K562 (cell line): ENCODE results near the gene UBAC2. TPM values are rescaled to one million over a fixed set of nuclear protein-coding genes. Genes with fewer than 3 reads are reported as not detected.

Experiments
- ATAC-seq: fragments of 200-7000 bp; cut with Tn5 transposase; 3 replicates; pipeline ENCODE4 v1.9.1; 2020; ENCODE audit warnings: moderate library complexity
- BruUV-seq: library from RNA; stranded (reverse); fragments of 400-500 nt; replicated peaks from 2 replicates; lab custom pipeline; 2021; lab: Mats Ljungman, UMichigan
- CTCF ChIA-PET: fragments of 300-600 bp; formaldehyde crosslinking; extraction: SDS; loops from one replicate; lab custom pipeline; 2021; ENCODE audit warnings: low intra/inter-chr PET ratio; lab: Yijun Ruan, JAX
- POLR2A ChIA-PET: fragments of 300-600, 350-650 bp; sonication (Branson Sonifier 250); formaldehyde crosslinking; extraction: SDS; loops from one replicate; lab custom pipeline; 2021; ENCODE audit warnings: antibody characterized with exemption, inconsistent platforms; lab: Yijun Ruan, JAX
- DNase-seq, 4 experiments: peaks; one replicate each; pipeline versions ENCODE4 v3.0.0 to v3.0.0-alpha.2; 2011 to 2018; ENCODE audit warnings: low spot score in 3 of 4, mixed read lengths in 3 of 4; ENCODE audit errors: extremely low read depth in 1 of 4
- FAIRE-seq: peaks from 2 replicates; lab custom pipeline; 2011; peaks lifted over from hg19 to GRCh38; lab: Jason Lieb, UNC
- H2AFZ ChIP-seq: 2 replicates; pipeline ENCODE4 v1.6.0; 2011; ENCODE audit warnings: low read depth, low read length, control low read depth, inconsistent platforms
- H3K27ac ChIP-seq: fragments of 200-600 bp; 3 replicates; pipeline ENCODE4 v1.8.0; 2011; ENCODE audit warnings: low read depth, mild to moderate bottlenecking, control low read depth, inconsistent platforms, low read length, moderate library complexity, mixed read lengths; ENCODE audit errors: extremely low read depth
- H3K27me3 ChIP-seq, 2 experiments: fragments of 300-600 bp in 1 of 2; 2 replicates in 1 of 2; 3 replicates in 1 of 2; pipeline versions ENCODE4 v1.6.0 to v1.8.0; 2011; ENCODE audit warnings: inconsistent platforms in 2 of 2, low read length in 2 of 2, mild to moderate bottlenecking in 1 of 2, mixed read lengths in 1 of 2, moderate library complexity in 1 of 2; ENCODE audit not compliant: control insufficient read depth in 2 of 2, insufficient read depth in 2 of 2
- H3K36me3 ChIP-seq: fragments of 300-600 bp; 3 replicates; pipeline ENCODE4 v1.8.0; 2011; ENCODE audit warnings: mild to moderate bottlenecking, low read length, inconsistent platforms; ENCODE audit not compliant: control insufficient read depth, insufficient read depth
- H3K4me1 ChIP-seq, 2 experiments: fragments of 200-600 bp in 1 of 2; replicated peaks in 1 of 2; 2 replicates in 1 of 2; 3 replicates in 1 of 2; pipeline versions ENCODE4 v1.5.1 to v1.8.0; 2011; ENCODE audit warnings: inconsistent platforms in 2 of 2, low read length in 2 of 2, mild to moderate bottlenecking in 1 of 2, mixed read lengths in 1 of 2, moderate library complexity in 1 of 2; ENCODE audit not compliant: control insufficient read depth in 2 of 2, insufficient read depth in 2 of 2
- H3K4me2 ChIP-seq: 2 replicates; pipeline ENCODE4 v1.6.1; 2011; ENCODE audit warnings: low read length, control low read depth, inconsistent platforms, mixed read lengths; ENCODE audit not compliant: insufficient read depth
- H3K4me3 ChIP-seq: fragments of 200-600 bp; sonication (generic), shearing (Covaris generic); 2 replicates; pipeline ENCODE4 v1.5.1; 2016; ENCODE audit warnings: control low read depth, inconsistent platforms
- H3K79me2 ChIP-seq: fragments of 200-600 bp; 3 replicates; pipeline ENCODE4 v1.8.0; 2011; ENCODE audit warnings: low read length, inconsistent platforms; ENCODE audit not compliant: control insufficient read depth, insufficient read depth
- H3K9ac ChIP-seq, 2 experiments: 2 replicates each; pipeline versions ENCODE4 v1.6.0 to v1.6.1; 2011; ENCODE audit warnings: low read depth in 2 of 2, low read length in 2 of 2, control low read depth in 1 of 2, inconsistent platforms in 1 of 2, mild to moderate bottlenecking in 1 of 2, mixed read lengths in 1 of 2; ENCODE audit not compliant: insufficient read depth in 1 of 2
- H3K9me1 ChIP-seq: one replicate; pipeline ENCODE4 v1.6.0; 2011; ENCODE audit warnings: inconsistent platforms, mild to moderate bottlenecking, low read length, moderate library complexity; ENCODE audit not compliant: control insufficient read depth, insufficient read depth
- H3K9me3 ChIP-seq: replicated peaks from 2 replicates; pipeline ENCODE4 v1.5.1; 2011; ENCODE audit warnings: low read depth, low read length, inconsistent platforms; ENCODE audit not compliant: control insufficient read depth, insufficient read depth
- H4K20me1 ChIP-seq: replicated peaks from 2 replicates; pipeline ENCODE4 v1.6.1; 2011; ENCODE audit warnings: low read length, inconsistent platforms, mixed read lengths; ENCODE audit not compliant: control insufficient read depth, insufficient read depth
- BRCA1 ChIP-seq, 2 experiments: fragments of 450-650 bp in 1 of 2; sonication (generic) in 1 of 2; formaldehyde crosslinking in 1 of 2; IDR thresholded peaks; 2 replicates each; pipeline versions ENCODE4 v1.5.0 to v1.6.1; 2017 to 2020; ENCODE audit warnings: mild to moderate bottlenecking in 1 of 2, missing genetic modification reagents in 1 of 2
- CTCF ChIP-seq, 3 experiments: IDR thresholded peaks in 2 of 3; conservative IDR thresholded peaks in 1 of 3; 2 replicates each; pipeline ENCODE4 v1.5.1; 2011 to 2012; ENCODE audit warnings: low read length in 3 of 3, mild to moderate bottlenecking in 3 of 3, control low read depth in 2 of 3, improper control_type of control experiment in 1 of 3, inconsistent platforms in 1 of 3, low read depth in 1 of 3, mixed read lengths in 1 of 3, moderate library complexity in 1 of 3; ENCODE audit not compliant: insufficient read depth in 2 of 3
- GABPB1 ChIP-seq: sonication (generic); formaldehyde crosslinking; IDR thresholded peaks from 2 replicates; pipeline ENCODE4 v1.8.0; 2022; ENCODE audit warnings: mild to moderate bottlenecking, missing genetic modification reagents
- GTF2A2 ChIP-seq: IDR thresholded peaks from 2 replicates; pipeline ENCODE4 v1.6.1; 2016; ENCODE audit warnings: mild to moderate bottlenecking, missing genetic modification characterization, missing compliant biosample characterization
- HNRNPUL1 ChIP-seq: fragments of 200-400 bp; formaldehyde crosslinking; IDR thresholded peaks from 2 replicates; pipeline ENCODE4 v1.6.1; 2017; ENCODE audit warnings: low read length
- HOXB6 ChIP-seq: fragments of 250-450 bp; sonication (Bioruptor Pico); IDR thresholded peaks from 2 replicates; pipeline ENCODE4 v1.5.1; 2022; ENCODE audit warnings: mild to moderate bottlenecking, borderline replicate concordance
- JUND ChIP-seq, 2 experiments: IDR thresholded peaks; 2 replicates in 1 of 2; 3 replicates in 1 of 2; pipeline ENCODE4 v1.6.1; 2011; ENCODE audit warnings: borderline replicate concordance in 2 of 2, low read depth in 2 of 2, low read length in 2 of 2, improper control_type of control experiment in 1 of 2, missing biosample characterization in 1 of 2, missing genetic modification characterization in 1 of 2, missing genetic modification reagents in 1 of 2
- MCM5 ChIP-seq: fragments of 450-650 bp; IDR thresholded peaks from 2 replicates; pipeline ENCODE4 v1.6.1; 2016; ENCODE audit warnings: low read depth
- NONO ChIP-seq, 2 experiments: fragments of 200-400 bp in 1 of 2; fragments of 450-650 bp in 1 of 2; formaldehyde crosslinking in 1 of 2; IDR thresholded peaks; 2 replicates each; pipeline ENCODE4 v1.6.1; 2017; ENCODE audit warnings: low read depth in 2 of 2, mild to moderate bottlenecking in 2 of 2, moderate library complexity in 2 of 2, low read length in 1 of 2
- PHF8 ChIP-seq: fragments of 200-600 bp; sonication (generic); IDR thresholded peaks from 2 replicates; pipeline ENCODE4 v1.6.1; 2012; ENCODE audit warnings: mixed run types, mild to moderate bottlenecking, inconsistent platforms, low read length, moderate library complexity, borderline replicate concordance
- SMAD2 ChIP-seq: fragments of 150-350 bp; IDR thresholded peaks from 2 replicates; pipeline ENCODE4 v1.6.1; 2014; ENCODE audit warnings: low read depth, mild to moderate bottlenecking, low read length
- TFE3 ChIP-seq: fragments of 450-650 bp; formaldehyde crosslinking; IDR thresholded peaks from 2 replicates; pipeline ENCODE4 v1.4.0; 2020; ENCODE audit warnings: mild to moderate bottlenecking, mixed read lengths
- TOE1 ChIP-seq, 2 experiments: fragments of 450-650 bp in 1 of 2; sonication (generic) in 1 of 2; formaldehyde crosslinking in 1 of 2; IDR thresholded peaks; 2 replicates each; pipeline versions ENCODE4 v1.7.1 to v1.8.0; 2016 to 2022; ENCODE audit warnings: borderline replicate concordance in 2 of 2, mild to moderate bottlenecking in 2 of 2, antibody characterized with exemption in 1 of 2, inconsistent platforms in 1 of 2, low read depth in 1 of 2, missing genetic modification reagents in 1 of 2, moderate library complexity in 1 of 2
- ZBTB8A ChIP-seq: fragments of 450-650 bp; IDR thresholded peaks from 2 replicates; pipeline ENCODE4 v1.6.1; 2018; ENCODE audit warnings: mild to moderate bottlenecking, moderate library complexity; ENCODE audit not compliant: partially characterized antibody
- ZFPM2 ChIP-seq: fragments of 250-450 bp; sonication (Bioruptor Pico); IDR thresholded peaks from 2 replicates; pipeline ENCODE4 v1.5.1; 2022; ENCODE audit warnings: mild to moderate bottlenecking
- ZKSCAN8 ChIP-seq: fragments of 200-800 bp; sonication (Bioruptor generic); IDR thresholded peaks from 2 replicates; pipeline ENCODE4 v1.6.1; 2016; ENCODE audit warnings: missing genetic modification characterization, missing compliant biosample characterization
- ZNF79 ChIP-seq: fragments of 250-450 bp; sonication (Bioruptor Pico); IDR thresholded peaks from 2 replicates; pipeline ENCODE4 v1.4.0; 2020; ENCODE audit warnings: low read depth, mild to moderate bottlenecking, moderate library complexity
- WGBS: fragments of 100-300 bp; shearing (Covaris generic); methylation state at CpG from one replicate; pipeline ENCODE4 v1.1.6; 2016; ENCODE audit warnings: low coverage, mixed read lengths; ENCODE audit not compliant: insufficient coverage; ENCODE audit errors: missing lambda C conversion rate; 5-methylcytosine and 5-hydroxymethylcytosine counted together
- in situ Hi-C: fragments of 300-500 bp; cut with MboI; formaldehyde crosslinking; loops from 4 replicates; pipeline ENCODE4 v1.15.0; 2018; ENCODE audit warnings: inconsistent platforms, mixed read lengths
- intact Hi-C: fragments of 100-400 bp; cut with micrococcal nuclease; formaldehyde crosslinking; loops from 2 replicates; pipeline ENCODE4 v1.14.2; 2022
- polyA plus RNA-seq, 8 experiments: library from polyadenylated mRNA; depleted of rRNA in 4 of 8; stranded (reverse) in 5 of 8; unstranded in 3 of 8; fragments of >200 nt; fragmentation: Nextera tagmentation in 2 of 8; fragmentation: Illumina TruSeq in 1 of 8; extraction: Ambion mirVana in 2 of 8; extraction: Trizol in 1 of 8; gene quantifications; 2 replicates each; pipeline versions ENCODE4 v1.2.1 to v1.2.3, GENCODE V29; 2011 to 2014; ENCODE audit warnings: inconsistent platforms in 1 of 8, missing spikeins in 1 of 8
- total RNA-seq, 7 experiments: library from RNA; depleted of rRNA in 6 of 7; stranded (reverse); fragments of >200 nt in 6 of 7; fragmentation: Illumina TruSeq in 2 of 7; extraction: Trizol in 2 of 7; gene quantifications; 2 replicates each; pipeline versions ENCODE4 v1.2.1 to v1.2.3, GENCODE V29; 2011 to 2021; ENCODE audit warnings: low replicate concordance in 1 of 7

Gene UBAC2
- total and polyA plus RNA-seq, 9 of the 15 experiments (the other 6 are each of a cell fraction or from before 2014, with no cell fraction given), result 6.0 to 84.1 (median 32.3) TPM

- Histone ChIP-seq H3K4me1 (no peaks in the 10 kb centered on the region; a peak in 1 of 5 replicates), H3K9me3 (no peaks in the 10 kb centered on the region), H3K4me2 (no peak overlapping the region), H3K4me3 (no peak overlapping the region), H3K27me3 (no peaks in the 10 kb centered on the region), H3K9me1 (no peaks in the 10 kb centered on the region), H4K20me1 (no peaks in the 10 kb centered on the region; the same call in 1 of the 2 replicates), H2AFZ (no peak overlapping the region), H3K9ac (no peak overlapping the region), H3K36me3 (peaks cover 46% of the 10 kb centered on the region; the same call in 2 of the 3 replicates), H3K79me2 (no peaks in the 10 kb centered on the region), H3K27ac (no peak overlapping the region)
- in situ Hi-C loops, result no loop called here
- CTCF ChIA-PET, result no interaction called here
- no peak for TF ChIP-seq GTF2A2 (tag)
- TF ChIP-seq CTCF (IDR thresholded peaks at IDR 0.05 in 2 of 3, conservative IDR thresholded peaks at IDR 0.05 in 1 of 3; ENCODE audit: insufficient read depth in 2 of 3, low read depth in 1 of 3, low read length in 3 of 3), result no peak
- TF ChIP-seq BRCA1 (IDR thresholded peaks at IDR 0.05), result no peak
- TF ChIP-seq BRCA1 (CRISPR knock-in tag; IDR thresholded peaks at IDR 0.05), result no peak
- TF ChIP-seq HNRNPUL1, result no peak
- no peak for TF ChIP-seq MCM5
- TF ChIP-seq SMAD2, result no peak
- no peak for TF ChIP-seq TOE1 (IDR thresholded peaks at IDR 0.05; ENCODE audit: borderline replicate concordance)
- no peak for TF ChIP-seq TOE1 (CRISPR knock-in tag; IDR thresholded peaks at IDR 0.05; ENCODE audit: borderline replicate concordance, low read depth)
- TF ChIP-seq ZNF79 (CRISPR knock-in tag), result no peak
- TF ChIP-seq TFE3, result no peak
- no peak for TF ChIP-seq JUND (IDR thresholded peaks at IDR 0.05; ENCODE audit: borderline replicate concordance, low read depth, low read length)
- no peak for TF ChIP-seq JUND (tag; IDR thresholded peaks at IDR 0.05; ENCODE audit: borderline replicate concordance, low read depth, low read length)
- TF ChIP-seq ZFPM2 (CRISPR knock-in tag), result no peak
- TF ChIP-seq NONO (IDR thresholded peaks at IDR 0.05; ENCODE audit: low read depth in 2 of 2, low read length in 1 of 2), result no peak
- TF ChIP-seq GABPB1 (CRISPR knock-in tag), result no peak
- TF ChIP-seq PHF8, result no peak
- no peak for TF ChIP-seq ZBTB8A
- no peak for TF ChIP-seq ZKSCAN8 (CRISPR knock-in tag)
- TF ChIP-seq HOXB6 (CRISPR knock-in tag), result no peak
- no TSS peak for BruUV-seq
- intact Hi-C loops, result no loop called here
- DNase-seq, result no peak
- POLR2A ChIA-PET, result interaction anchor here (0.6 to 1.2 kb wide), 2 partner anchors 11 to 31 kb away, joined by 3 read pairs; no protein-coding TSS in a partner anchor
- WGBS, result 90% methylated on average over 11 of the region's 11 CpGs
- no peak for FAIRE-seq
- no peak for ATAC-seq
These were observed 145.8 kb downstream of the UBAC2 start for GRCh38 chr13:99346335-99347042.
